Hematopoietic multipotent progenitor cell treated with erythropoietin and hydrocortisone succinate and interleukin-3 and kit ligand, for 17 days (in vitro differentiated cells): ENCODE results near the gene DNASE1L1.

Experiments
- DNase-seq: peaks from one replicate; pipeline ENCODE4 v3.0.0-alpha.2; 2015; ENCODE audit warnings: low spot score

Gene DNASE1L1

GRCh38 chrX:154382483-154383069, 26.5 kb downstream of the DNASE1L1 start:
- DNase-seq: no peak

DNA sequence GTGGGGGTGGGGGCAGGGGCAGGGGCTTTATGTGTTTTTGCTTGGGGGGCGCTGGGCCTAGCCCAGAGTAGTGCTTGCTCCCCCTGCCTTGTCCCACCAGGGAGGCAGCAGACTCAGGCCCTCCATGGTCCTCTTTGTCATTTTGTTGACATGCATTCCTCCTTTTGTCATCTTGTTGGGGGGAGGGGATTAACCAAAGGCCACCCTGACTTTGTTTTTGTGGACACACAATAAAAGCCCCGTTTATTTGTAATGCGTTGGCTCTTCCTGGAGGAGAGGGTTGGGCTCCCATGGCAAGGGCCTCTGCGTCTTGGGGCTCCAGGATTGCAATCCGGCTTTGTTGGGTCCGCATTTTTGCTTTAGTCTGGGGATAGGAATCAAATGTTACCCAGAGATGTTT, 27.8 kb downstream of the DNASE1L1 start:
- DNase-seq: no peak

DNA sequence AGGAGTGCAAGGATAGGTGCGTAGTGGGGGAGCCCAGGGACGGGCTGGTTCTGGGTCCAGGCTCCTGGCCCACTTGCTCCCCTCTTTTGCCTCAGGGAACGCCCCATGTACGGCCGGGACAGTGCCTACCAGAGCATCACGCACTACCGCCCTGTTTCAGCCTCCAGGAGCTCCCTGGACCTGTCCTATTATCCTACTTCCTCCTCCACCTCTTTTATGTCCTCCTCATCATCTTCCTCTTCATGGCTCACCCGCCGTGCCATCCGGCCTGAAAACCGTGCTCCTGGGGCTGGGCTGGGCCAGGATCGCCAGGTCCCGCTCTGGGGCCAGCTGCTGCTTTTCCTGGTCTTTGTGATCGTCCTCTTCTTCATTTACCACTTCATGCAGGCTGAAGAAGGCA, 28.3 kb downstream of the DNASE1L1 start:
- DNase-seq: no peak

- DNase-seq: no peak
Measured at GRCh38 chrX:154380153-154380552, 28.9 kb downstream of the DNASE1L1 start.

GRCh38 chrX:154379569-154379951, 29.5 kb downstream of the DNASE1L1 start:
- no peak for DNase-seq

DNA sequence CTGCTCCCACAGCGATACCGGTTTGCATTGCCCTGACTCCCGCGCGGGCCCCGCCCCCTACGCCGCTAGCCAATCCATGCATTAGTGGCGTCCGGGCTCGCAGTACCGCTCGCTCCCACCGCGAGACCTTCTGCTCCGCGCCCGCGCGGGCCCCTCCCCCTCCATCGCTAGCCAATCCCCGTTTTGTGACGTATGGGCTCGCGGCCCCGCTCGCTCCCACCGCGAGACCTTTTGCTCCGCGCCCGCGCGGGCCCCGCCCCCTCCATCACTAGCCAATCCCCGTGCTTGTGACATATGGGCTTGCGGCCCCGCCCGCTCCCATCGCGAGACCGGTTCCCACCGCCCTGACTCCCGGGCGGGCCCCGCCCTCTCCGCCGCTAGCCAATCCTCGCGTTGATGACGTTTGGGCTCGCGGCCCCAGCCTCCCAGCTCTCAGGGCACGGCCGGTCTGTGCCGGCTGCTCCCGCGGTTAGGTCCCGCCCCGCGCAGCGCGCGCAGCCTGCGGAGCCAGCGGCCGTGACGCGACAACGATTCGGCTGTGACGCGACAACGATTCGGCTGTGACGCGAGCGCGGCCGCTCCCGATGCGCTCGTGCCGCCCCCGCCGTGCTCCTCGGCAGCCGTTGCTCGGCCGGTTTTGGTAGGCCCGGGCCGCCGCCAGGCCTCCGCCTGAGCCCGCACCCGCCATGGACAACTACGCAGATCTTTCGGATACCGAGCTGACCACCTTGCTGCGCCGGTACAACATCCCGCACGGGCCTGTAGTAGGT, 30.1 kb downstream of the DNASE1L1 start, which contains the start of gene EMD:
Gene EMD, plus strand, starts transcription at position 497 of the 770 bp plus-strand sequence. Its CDS starts 190 bp downstream, at position 687.
- peak; percentile 97 for DNase-seq

- no peak for DNase-seq
Measured at GRCh38 chrX:154378059-154378798, 30.8 kb downstream of the DNASE1L1 start.

GRCh38 chrX:154376774-154377173, 32.3 kb downstream of the DNASE1L1 start:
- DNase-seq: no peak

DNA sequence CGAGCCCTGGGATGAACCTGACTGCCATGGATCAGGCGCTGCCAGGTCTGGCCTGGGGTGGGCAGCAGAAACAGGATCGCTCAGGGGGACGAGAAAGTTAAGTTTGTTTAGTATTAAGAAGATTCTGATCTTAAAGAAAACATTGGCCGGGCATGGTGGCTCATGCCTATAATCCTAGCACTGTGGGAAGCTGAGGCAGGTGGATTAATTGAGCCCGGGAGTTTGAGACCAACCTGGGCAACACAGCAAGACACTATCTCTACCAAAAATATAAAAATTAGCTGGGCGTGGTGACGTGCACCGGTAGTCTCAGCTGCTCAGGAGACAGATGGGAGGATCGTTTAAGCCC, 33.9 kb downstream of the DNASE1L1 start:
- DNase-seq: no peak

GRCh38 chrX:154374313-154375155, 34.5 kb downstream of the DNASE1L1 start, which contains the start of gene FLNA:
FLNA (minus strand) TSS chrX:154374634; CDS start chrX:154371245, 3,389 bp downstream.
- peak; percentile 37 for DNase-seq

- peak; percentile 76 for DNase-seq
Measured at GRCh38 chrX:154373340-154374306, 35.4 kb downstream of the DNASE1L1 start.

DNA sequence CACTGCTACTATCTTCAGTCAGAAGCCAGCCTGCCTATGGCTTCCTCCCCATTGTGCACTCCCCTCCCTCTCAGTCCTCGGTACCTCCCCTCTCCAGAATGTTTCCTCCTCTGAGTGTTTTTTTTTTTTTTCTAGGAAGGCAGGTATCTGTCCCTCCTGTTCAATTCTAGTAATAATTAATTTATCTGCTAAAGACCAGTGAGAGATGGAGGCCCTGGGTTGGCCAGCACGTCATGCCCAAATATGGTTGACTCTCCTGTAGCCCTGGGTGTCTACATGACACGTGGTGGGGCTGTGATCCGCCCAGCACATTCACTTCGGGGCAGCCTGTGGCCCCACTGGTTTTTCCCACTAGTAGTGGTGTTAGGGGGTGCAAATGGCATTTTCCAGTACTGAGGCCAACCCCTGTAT, 36.4 kb downstream of the DNASE1L1 start:
- peak; percentile 15 for DNase-seq

GRCh38 chrX:154371789-154372300, 37.2 kb downstream of the DNASE1L1 start:
- no peak for DNase-seq

- DNase-seq: peak; percentile 85
Measured at GRCh38 chrX:154371017-154371788, 37.9 kb downstream of the DNASE1L1 start.

DNA sequence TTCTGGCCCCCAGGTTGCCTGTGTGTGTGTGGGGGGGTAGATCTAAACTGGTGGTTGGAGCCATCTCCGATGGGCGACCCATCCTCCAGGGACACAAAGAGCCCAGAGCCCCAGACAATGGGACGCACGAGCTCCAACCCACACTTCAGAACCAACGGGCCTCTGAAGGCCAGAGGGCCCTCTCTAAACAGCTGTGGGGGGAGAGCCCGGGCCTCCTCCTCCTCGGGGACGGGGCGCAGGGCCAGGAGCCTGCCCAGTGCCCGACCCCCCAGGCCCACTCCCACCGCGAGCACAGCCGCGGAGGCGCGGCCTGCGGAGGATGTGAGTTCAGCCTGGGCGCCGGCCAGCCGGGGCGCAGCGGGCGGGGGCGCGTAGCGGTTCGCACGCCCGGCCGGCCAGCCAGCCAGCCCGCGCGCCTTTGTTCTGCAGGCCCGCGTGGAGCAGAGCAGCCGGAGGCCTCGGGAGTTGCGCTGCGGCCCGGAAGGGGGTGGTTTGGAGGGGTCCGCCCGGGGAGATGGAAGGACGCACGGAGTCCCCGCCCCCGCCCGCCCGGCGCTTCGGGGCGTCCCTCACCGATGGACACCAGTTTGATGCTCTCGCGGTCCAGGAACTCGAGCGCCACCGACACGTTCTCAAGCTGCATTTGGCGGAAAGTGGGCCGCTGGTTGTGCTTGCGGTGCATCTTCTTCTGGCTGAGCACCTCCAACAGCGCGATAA, 38.6 kb downstream of the DNASE1L1 start:
- DNase-seq: no peak

- peak; percentile 22 for DNase-seq
Measured at GRCh38 chrX:154369449-154370299, 39.4 kb downstream of the DNASE1L1 start.

DNA sequence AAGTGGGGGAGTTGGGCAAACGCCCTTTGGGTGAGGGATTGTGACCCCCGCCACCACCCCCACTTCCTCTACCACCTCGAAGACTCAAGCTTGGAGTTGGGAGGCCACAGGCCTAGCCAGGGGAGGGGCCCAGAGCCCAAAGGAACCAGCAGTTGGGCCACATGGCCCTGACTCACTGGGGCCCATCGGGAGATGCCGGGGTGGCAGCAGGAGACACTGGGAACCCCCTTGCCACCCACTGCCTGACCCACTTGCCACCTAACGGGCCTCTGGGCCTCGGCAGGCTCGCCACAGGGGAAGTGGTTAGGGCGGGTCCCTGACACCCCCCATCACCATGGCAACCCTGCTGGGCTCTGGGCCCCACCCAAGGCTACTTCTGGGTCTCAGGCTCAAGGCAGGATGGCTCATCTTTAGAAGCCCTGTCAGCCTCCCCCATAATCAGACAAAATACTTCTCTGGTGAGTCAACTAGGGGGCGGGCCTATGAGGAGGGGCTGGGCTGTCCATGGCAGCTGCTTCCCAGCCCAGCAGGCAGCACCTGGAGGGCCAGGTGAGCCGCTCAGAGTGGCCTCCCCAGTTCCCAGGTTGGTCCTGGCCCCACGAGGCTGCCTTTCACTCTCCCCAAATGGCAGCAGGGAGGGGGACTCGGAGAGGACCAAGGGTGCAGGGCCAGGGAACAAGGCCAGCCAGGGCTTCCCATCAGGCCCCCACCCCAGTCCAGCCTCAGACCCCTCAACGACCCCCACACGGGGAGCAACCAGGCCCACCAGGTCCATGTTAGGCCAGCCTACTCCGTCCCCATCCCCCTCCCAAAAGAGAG, 40.2 kb downstream of the DNASE1L1 start:
- DNase-seq: peak; percentile 83
